NCI-H1092 treated with DMSO at 0.1 percent for 48 hours (cell line): Measurements from ENCODE around the gene SPATA4.
"Not testable (repeated sequence)": the region's sequence is repeated elsewhere in the genome, so short reads cannot be mapped to it uniquely, and the experiment has no call there.

ENCODE experiments used
- DNase-seq: peaks from one replicate; lab custom pipeline; 2025; lab: John Stamatoyannopoulos, UW

SPATA4 gene

GRCh38 chr4:176195184-176195978 lies at the start of gene SPATA4:
TSS of gene SPATA4 (minus strand) at chr4:176195585. CDS start at chr4:176195562, 23 bp downstream.
- DNase-seq = peak; percentile 92

GRCh38 chr4:176242764-176243347 lies 47.5 kb upstream of the SPATA4 start:
- DNase-seq = no peak

- no peak for DNase-seq
These were observed 46.3 kb upstream of the SPATA4 start for GRCh38 chr4:176241703-176242102.

GRCh38 chr4:176238826-176239225 lies 43.4 kb upstream of the SPATA4 start:
- DNase-seq = peak; percentile 18

- DNase-seq = peak; percentile 20
These were observed 42.8 kb upstream of the SPATA4 start for GRCh38 chr4:176238157-176238610.

- DNase-seq = no peak
These were observed 41.6 kb upstream of the SPATA4 start for GRCh38 chr4:176236946-176237345.

GRCh38 chr4:176230836-176231235 lies 35.5 kb upstream of the SPATA4 start:
- DNase-seq = no peak

GRCh38 chr4:176229645-176230044 lies 34.3 kb upstream of the SPATA4 start:
- no peak for DNase-seq

GRCh38 chr4:176226736-176227135 lies 31.4 kb upstream of the SPATA4 start:
- DNase-seq = no peak

- DNase-seq = no peak
These were observed 28.2 kb upstream of the SPATA4 start for GRCh38 chr4:176223561-176223960.

- DNase-seq = no peak
These were observed 26.8 kb upstream of the SPATA4 start for GRCh38 chr4:176222149-176222548.

- no peak for DNase-seq
These were observed 22.1 kb upstream of the SPATA4 start for GRCh38 chr4:176217510-176217909.

GRCh38 chr4:176212351-176212750 lies 17.0 kb upstream of the SPATA4 start:
- not testable (repeated sequence) for DNase-seq

- DNase-seq = no peak
These were observed 15.4 kb upstream of the SPATA4 start for GRCh38 chr4:176210579-176211296.

GRCh38 chr4:176210101-176210500 lies 14.7 kb upstream of the SPATA4 start:
- no peak for DNase-seq

GRCh38 chr4:176209535-176209934 lies 14.2 kb upstream of the SPATA4 start:
- DNase-seq = no peak

- no peak for DNase-seq
These were observed 12.5 kb upstream of the SPATA4 start for GRCh38 chr4:176207839-176208238.

- DNase-seq = no peak
These were observed 9.9 kb upstream of the SPATA4 start for GRCh38 chr4:176205299-176205698.

- DNase-seq = no peak
These were observed 3.0 kb upstream of the SPATA4 start for GRCh38 chr4:176198316-176198903.

- no peak for DNase-seq
These were observed 1.4 kb downstream of the SPATA4 start for GRCh38 chr4:176193938-176194337.

- DNase-seq = no peak
These were observed 2.3 kb downstream of the SPATA4 start for GRCh38 chr4:176193126-176193525.

GRCh38 chr4:176191974-176192373 lies 3.4 kb downstream of the SPATA4 start:
- peak; percentile 87 for DNase-seq
